DOHH2 (cell line): ENCODE data around the gene RLN2.

Experiments
- H3F3A ChIP-seq: fragments of 200-600 bp; sonication (generic), shearing (Covaris generic); 2 replicates; pipeline ENCODE4 v1.6.0; 2016; ENCODE audit warnings: antibody characterized with exemption, mild to moderate bottlenecking; ENCODE audit not compliant: control insufficient read depth, insufficient read depth
- H3K27ac ChIP-seq: fragments of 200-600 bp; sonication (generic); 2 replicates; pipeline ENCODE4 v1.5.1; 2014; ENCODE audit warnings: low read depth, mild to moderate bottlenecking, low read length, moderate library complexity
- H3K27me3 ChIP-seq: fragments of 200-600 bp; sonication (generic); 2 replicates; pipeline ENCODE4 v1.6.1; 2014; ENCODE audit warnings: mild to moderate bottlenecking, low read length, mixed read lengths; ENCODE audit not compliant: control insufficient read depth
- H3K36me3 ChIP-seq: fragments of 200-600 bp; sonication (generic); 2 replicates; pipeline ENCODE4 v1.6.1; 2014; ENCODE audit warnings: mild to moderate bottlenecking, low read length, moderate library complexity, mixed read lengths; ENCODE audit not compliant: control insufficient read depth
- H3K4me1 ChIP-seq: fragments of 200-600 bp; sonication (generic); 2 replicates; pipeline ENCODE4 v1.6.1; 2014; ENCODE audit warnings: mild to moderate bottlenecking, low read length, mixed read lengths; ENCODE audit not compliant: control insufficient read depth
- H3K4me2 ChIP-seq: fragments of 200-600 bp; sonication (generic); 2 replicates; pipeline ENCODE4 v1.6.0; 2014; ENCODE audit warnings: mild to moderate bottlenecking, low read length, moderate library complexity
- H3K4me3 ChIP-seq: fragments of 200-600 bp; sonication (generic); 2 replicates; pipeline ENCODE4 v1.5.1; 2014; ENCODE audit warnings: mild to moderate bottlenecking, low read length, mixed read lengths
- H3K79me2 ChIP-seq: fragments of 200-600 bp; sonication (generic); 2 replicates; pipeline ENCODE4 v1.6.1; 2014; ENCODE audit warnings: mild to moderate bottlenecking, low read length, mixed read lengths; ENCODE audit not compliant: control insufficient read depth
- H3K9me2 ChIP-seq: fragments of 200-600 bp; sonication (generic); replicated peaks from 2 replicates; pipeline ENCODE4 v1.6.1; 2014; ENCODE audit warnings: mild to moderate bottlenecking, low read length, mixed read lengths; ENCODE audit not compliant: control insufficient read depth
- H3K9me3 ChIP-seq: fragments of 200-600 bp; sonication (generic); 2 replicates; pipeline ENCODE4 v1.6.1; 2014; ENCODE audit warnings: antibody characterized with exemption, low read length, mixed read lengths; ENCODE audit not compliant: control insufficient read depth, insufficient read depth
- H4K20me1 ChIP-seq: fragments of 200-600 bp; sonication (generic); 2 replicates; pipeline ENCODE4 v1.6.0; 2014; ENCODE audit warnings: low read depth, mild to moderate bottlenecking, antibody characterized with exemption, low read length, moderate library complexity; ENCODE audit not compliant: control insufficient read depth, insufficient read depth
- CTCF ChIP-seq: fragments of 200-600 bp; sonication (generic); IDR thresholded peaks from one replicate; pipeline ENCODE4 v1.5.1; 2014; ENCODE audit warnings: antibody characterized with exemption, mild to moderate bottlenecking, low read depth, low read length; ENCODE audit not compliant: poor library complexity, severe bottlenecking
- EZH2phosphoT487 ChIP-seq: fragments of 200-600 bp; sonication (generic); IDR thresholded peaks from 2 replicates; pipeline ENCODE4 v1.6.1; 2017; ENCODE audit warnings: borderline replicate concordance, mild to moderate bottlenecking, antibody characterized with exemption, low read length, moderate library complexity, mixed read lengths

Gene RLN2

GRCh38 chr9:5263351-5264218 is 40.9 kb downstream of the RLN2 start:
- Histone ChIP-seq H3K4me2 (no peak overlapping the region), H3K4me3 (no peak overlapping the region)

More at GRCh38 chr9:5263351-5264218, 40.9 kb downstream of the RLN2 start:
- no peak overlapping the region for H3K27ac ChIP-seq
- H3K36me3 ChIP-seq = no peaks in the 10 kb centered on the region
- no peaks in the 10 kb centered on the region for H3K9me3 ChIP-seq
- H3K79me2 ChIP-seq = no peaks in the 10 kb centered on the region
- H3K9me2 ChIP-seq = no peaks in the 10 kb centered on the region
- no peaks in the 10 kb centered on the region for H3K27me3 ChIP-seq
- TF ChIP-seq CTCF = no peak
- TF ChIP-seq EZH2phosphoT487 = no peak
- no peaks in the 10 kb centered on the region for H3K4me1 ChIP-seq
- no peaks in the 10 kb centered on the region for H3F3A ChIP-seq
- no peaks in the 10 kb centered on the region for H4K20me1 ChIP-seq
